Spinal cord (tissue), 10 donors: ENCODE results near the gene ZBTB1. TPM values are rescaled to one million over a fixed set of nuclear protein-coding genes. Genes with fewer than 3 reads are reported as not detected.

ENCODE experiments used
- DNase-seq, 6 donors: peaks; one replicate each; pipeline versions ENCODE4 v3.0.0 to v3.0.0-alpha.2; 2013 to 2015; ENCODE audit warnings: low spot score in 6 of 6, low read depth in 4 of 6
- H3K27ac ChIP-seq: one replicate; pipeline ENCODE4 v1.5.1; 2013; ENCODE audit warnings: low read depth, low read length, control low read depth
- H3K27me3 ChIP-seq: one replicate; pipeline ENCODE4 v1.6.1; 2013; ENCODE audit warnings: low read length; ENCODE audit not compliant: control insufficient read depth, insufficient read depth
- H3K36me3 ChIP-seq: one replicate; pipeline ENCODE4 v1.6.1; 2013; ENCODE audit warnings: low read length; ENCODE audit not compliant: control insufficient read depth, insufficient read depth
- H3K4me1 ChIP-seq: one replicate; pipeline ENCODE4 v1.6.1; 2013; ENCODE audit warnings: low read length; ENCODE audit not compliant: control insufficient read depth, insufficient read depth
- H3K4me3 ChIP-seq: one replicate; pipeline ENCODE4 v1.5.1; 2013; ENCODE audit warnings: low read depth, low read length, control low read depth
- H3K9me3 ChIP-seq: one replicate; pipeline ENCODE4 v1.6.1; 2013; ENCODE audit warnings: low read length; ENCODE audit not compliant: control insufficient read depth, insufficient read depth
- WGBS: methylation state at CpG from one replicate; pipeline ENCODE4 v1.1.5; 2013; ENCODE audit warnings: missing lambda C conversion rate; ENCODE audit not compliant: insufficient coverage; 5-methylcytosine and 5-hydroxymethylcytosine counted together
- polyA plus RNA-seq, 2 donors: library from polyadenylated mRNA; unstranded; fragments of 120-200 nt; gene quantifications; one replicate each; pipeline ENCODE4 v1.2.1, GENCODE V29; 2013; ENCODE audit not compliant: insufficient read length in 2 of 2
- total RNA-seq, 2 donors: library from RNA; depleted of rRNA in 1 of 2; stranded (reverse); fragments of 120-200 nt in 1 of 2; fragments of >200 nt in 1 of 2; gene quantifications; one replicate each; pipeline versions ENCODE4 v1.2.3 to v1.2.4, GENCODE V29; 2013 to 2014
- donor health status: healthy.

The ZBTB1 gene
- total and polyA plus RNA-seq, 4 donors, result 35.7 to 75.1 (median 49.1) TPM

GRCh38 chr14:64467101-64467500 is 37.5 kb upstream of the ZBTB1 start:
- Histone ChIP-seq H3K27ac (no peak overlapping the region), H3K27me3 (no peaks in the 10 kb centered on the region), H3K9me3 (no peaks in the 10 kb centered on the region), H3K36me3 (no peaks in the 10 kb centered on the region), H3K4me1 (no peaks in the 10 kb centered on the region), H3K4me3 (no peak overlapping the region)
- no peak for DNase-seq
- WGBS, result no CpG with 5 or more reads among the region's 3 CpGs

GRCh38 chr14:64467566-64467965 is 37.0 kb upstream of the ZBTB1 start:
- DNase-seq, result no peak
- Histone ChIP-seq H3K27ac (no peak overlapping the region), H3K4me3 (no peak overlapping the region), H3K36me3 (no peaks in the 10 kb centered on the region), H3K27me3 (no peaks in the 10 kb centered on the region), H3K9me3 (no peaks in the 10 kb centered on the region), H3K4me1 (no peaks in the 10 kb centered on the region)

GRCh38 chr14:64468451-64468850 is 36.1 kb upstream of the ZBTB1 start:
- Histone ChIP-seq H3K27me3 (no peaks in the 10 kb centered on the region), H3K9me3 (no peaks in the 10 kb centered on the region), H3K4me1 (no peaks in the 10 kb centered on the region), H3K4me3 (no peak overlapping the region), H3K36me3 (no peaks in the 10 kb centered on the region), H3K27ac (no peak overlapping the region)
- 60% methylated on average over 1 of the region's 3 CpGs for WGBS
- no peak for DNase-seq

- 40% methylated on average over 1 of the region's 2 CpGs for WGBS
Measured at GRCh38 chr14:64474041-64474440, 30.5 kb upstream of the ZBTB1 start.

GRCh38 chr14:64474698-64475097 is 29.9 kb upstream of the ZBTB1 start:
- Histone ChIP-seq H3K4me3 (no peak overlapping the region), H3K4me1 (no peaks in the 10 kb centered on the region), H3K27me3 (no peaks in the 10 kb centered on the region), H3K36me3 (no peaks in the 10 kb centered on the region), H3K9me3 (no peaks in the 10 kb centered on the region), H3K27ac (no peak overlapping the region)
- no CpG with 5 or more reads among the region's 4 CpGs for WGBS
- DNase-seq, result no peak

More at GRCh38 chr14:64474041-64474440, 30.5 kb upstream of the ZBTB1 start:
- Histone ChIP-seq H3K27me3 (no peaks in the 10 kb centered on the region), H3K9me3 (no peaks in the 10 kb centered on the region), H3K36me3 (no peaks in the 10 kb centered on the region), H3K4me3 (no peak overlapping the region), H3K27ac (no peak overlapping the region), H3K4me1 (no peaks in the 10 kb centered on the region)
- DNase-seq, result no peak

- WGBS, result 89% methylated on average over 2 of the region's 8 CpGs
- Histone ChIP-seq H3K27ac (no peak overlapping the region), H3K4me1 (no peaks in the 10 kb centered on the region), H3K36me3 (no peaks in the 10 kb centered on the region), H3K27me3 (no peaks in the 10 kb centered on the region), H3K9me3 (no peaks in the 10 kb centered on the region), H3K4me3 (no peak overlapping the region)
- no peak for DNase-seq
Measured at GRCh38 chr14:64475585-64476273, 28.8 kb upstream of the ZBTB1 start.

GRCh38 chr14:64476438-64476837 is 28.1 kb upstream of the ZBTB1 start:
- no peak overlapping the region for H3K27ac ChIP-seq
- WGBS, result 97% methylated on average over 5 of the region's 8 CpGs

GRCh38 chr14:64478634-64479250 is 25.8 kb upstream of the ZBTB1 start:
- Histone ChIP-seq H3K4me3 (no peak overlapping the region), H3K4me1 (no peaks in the 10 kb centered on the region), H3K27me3 (no peaks in the 10 kb centered on the region), H3K36me3 (no peaks in the 10 kb centered on the region), H3K27ac (no peak overlapping the region), H3K9me3 (no peaks in the 10 kb centered on the region)
- DNase-seq, result peak in 2 of 6 donors; percentile 48 to 78

More at GRCh38 chr14:64476438-64476837, 28.1 kb upstream of the ZBTB1 start:
- no peaks in the 10 kb centered on the region for H3K4me1 ChIP-seq
- H3K9me3 ChIP-seq, result no peaks in the 10 kb centered on the region
- H3K4me3 ChIP-seq, result no peak overlapping the region
- H3K36me3 ChIP-seq, result no peaks in the 10 kb centered on the region
- no peaks in the 10 kb centered on the region for H3K27me3 ChIP-seq
- DNase-seq, result no peak

- peaks cover 19% of the 10 kb centered on the region for H3K36me3 ChIP-seq
- no peaks in the 10 kb centered on the region for H3K27me3 ChIP-seq
- H3K9me3 ChIP-seq, result no peaks in the 10 kb centered on the region
- no peaks in the 10 kb centered on the region for H3K4me1 ChIP-seq
- H3K4me3 ChIP-seq, result no peak overlapping the region
- DNase-seq, result no peak
- WGBS, result 100% methylated on average over 4 of the region's 5 CpGs
- H3K27ac ChIP-seq, result no peak overlapping the region
Measured at GRCh38 chr14:64488590-64489099, 15.9 kb upstream of the ZBTB1 start.

GRCh38 chr14:64491637-64492036 is 12.9 kb upstream of the ZBTB1 start:
- no peak overlapping the region for H3K27ac ChIP-seq
- H3K36me3 ChIP-seq, result peaks cover 15% of the 10 kb centered on the region
- H3K9me3 ChIP-seq, result no peaks in the 10 kb centered on the region
- H3K27me3 ChIP-seq, result no peaks in the 10 kb centered on the region
- H3K4me1 ChIP-seq, result no peaks in the 10 kb centered on the region
- no CpG with 5 or more reads among the region's 2 CpGs for WGBS
- H3K4me3 ChIP-seq, result no peak overlapping the region
- no peak for DNase-seq
